ENCODE results near the gene WFDC2.

Gene WFDC2

DNA sequence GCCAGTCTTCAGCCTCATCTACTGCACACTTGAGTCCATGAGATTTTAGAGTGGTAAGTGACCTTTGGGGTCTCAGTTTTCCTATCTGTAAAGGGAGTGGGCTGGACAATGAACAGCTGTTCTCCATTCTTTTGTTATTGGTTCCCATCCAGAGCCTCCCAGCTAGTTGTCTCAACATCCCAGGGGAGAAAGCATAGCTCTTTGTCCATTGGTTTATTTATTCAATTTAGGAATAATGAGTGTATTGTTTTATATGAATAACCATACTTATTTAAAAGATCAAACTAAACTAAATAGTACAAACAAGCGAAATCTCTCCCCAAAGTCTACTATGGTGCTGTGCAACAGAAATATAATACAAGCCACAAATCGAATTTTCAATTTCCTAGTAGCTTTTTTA lies 39.9 kb upstream of the WFDC2 start:
- DNase-seq (ENCODE audit: low spot score) = no peak
- TF ChIP-seq, protein P1, sequence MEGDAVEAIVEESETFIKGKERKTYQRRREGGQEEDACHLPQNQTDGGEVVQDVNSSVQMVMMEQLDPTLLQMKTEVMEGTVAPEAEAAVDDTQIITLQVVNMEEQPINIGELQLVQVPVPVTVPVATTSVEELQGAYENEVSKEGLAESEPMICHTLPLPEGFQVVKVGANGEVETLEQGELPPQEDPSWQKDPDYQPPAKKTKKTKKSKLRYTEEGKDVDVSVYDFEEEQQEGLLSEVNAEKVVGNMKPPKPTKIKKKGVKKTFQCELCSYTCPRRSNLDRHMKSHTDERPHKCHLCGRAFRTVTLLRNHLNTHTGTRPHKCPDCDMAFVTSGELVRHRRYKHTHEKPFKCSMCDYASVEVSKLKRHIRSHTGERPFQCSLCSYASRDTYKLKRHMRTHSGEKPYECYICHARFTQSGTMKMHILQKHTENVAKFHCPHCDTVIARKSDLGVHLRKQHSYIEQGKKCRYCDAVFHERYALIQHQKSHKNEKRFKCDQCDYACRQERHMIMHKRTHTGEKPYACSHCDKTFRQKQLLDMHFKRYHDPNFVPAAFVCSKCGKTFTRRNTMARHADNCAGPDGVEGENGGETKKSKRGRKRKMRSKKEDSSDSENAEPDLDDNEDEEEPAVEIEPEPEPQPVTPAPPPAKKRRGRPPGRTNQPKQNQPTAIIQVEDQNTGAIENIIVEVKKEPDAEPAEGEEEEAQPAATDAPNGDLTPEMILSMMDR (IDR thresholded peaks at IDR 0.05; ENCODE audit: extremely low read depth, insufficient read depth, missing control alignments) = no peak
- in situ Hi-C loops (cut with MboI; ENCODE audit: low pct_unique_long_range_greater_than_20kb, low sequenced_read_pairs, unreplicated experiment) = no loop called here

GRCh38 chr20:45432294-45432693 lies 37.3 kb upstream of the WFDC2 start:
- in situ Hi-C loops (cut with MboI; ENCODE audit: low pct_unique_long_range_greater_than_20kb, low sequenced_read_pairs, unreplicated experiment) = no loop called here
- peak; percentile 53 for DNase-seq (ENCODE audit: low spot score)

DNA sequence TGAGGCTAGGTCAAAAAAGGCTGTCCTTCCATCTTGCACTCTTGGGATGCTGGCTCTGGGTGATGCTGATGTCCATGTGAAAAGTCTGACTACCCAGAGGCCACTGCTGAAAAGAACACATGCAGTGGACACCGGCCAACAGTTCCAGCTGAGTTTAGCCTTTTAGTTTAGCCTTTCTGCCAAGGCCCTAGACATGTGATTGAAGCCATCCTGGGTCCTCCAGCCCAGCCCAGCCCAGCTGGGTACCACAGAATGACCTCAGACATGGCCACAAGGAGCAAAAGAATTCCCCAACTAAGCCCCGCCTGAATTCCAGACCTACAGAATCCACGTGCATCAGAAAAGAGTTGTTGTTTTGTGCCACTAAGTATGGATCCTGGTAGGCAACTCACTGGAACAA lies 36.2 kb upstream of the WFDC2 start:
- TF ChIP-seq, protein P1 (IDR thresholded peaks at IDR 0.05; ENCODE audit: extremely low read depth, insufficient read depth, missing control alignments) = no peak
- DNase-seq (ENCODE audit: low spot score) = no peak
- in situ Hi-C loops (cut with MboI; ENCODE audit: low pct_unique_long_range_greater_than_20kb, low sequenced_read_pairs, unreplicated experiment) = no loop called here

More at GRCh38 chr20:45432294-45432693, 37.3 kb upstream of the WFDC2 start:
- TF ChIP-seq, protein P1 (IDR thresholded peaks at IDR 0.05; ENCODE audit: extremely low read depth, insufficient read depth, missing control alignments) = no peak

- DNase-seq (ENCODE audit: low spot score) = no peak
- TF ChIP-seq, protein P1 (IDR thresholded peaks at IDR 0.05; ENCODE audit: extremely low read depth, insufficient read depth, missing control alignments) = no peak
- in situ Hi-C loops (cut with MboI; ENCODE audit: low pct_unique_long_range_greater_than_20kb, low sequenced_read_pairs, unreplicated experiment) = no loop called here
These were observed 35.6 kb upstream of the WFDC2 start for GRCh38 chr20:45433976-45434375.

DNA sequence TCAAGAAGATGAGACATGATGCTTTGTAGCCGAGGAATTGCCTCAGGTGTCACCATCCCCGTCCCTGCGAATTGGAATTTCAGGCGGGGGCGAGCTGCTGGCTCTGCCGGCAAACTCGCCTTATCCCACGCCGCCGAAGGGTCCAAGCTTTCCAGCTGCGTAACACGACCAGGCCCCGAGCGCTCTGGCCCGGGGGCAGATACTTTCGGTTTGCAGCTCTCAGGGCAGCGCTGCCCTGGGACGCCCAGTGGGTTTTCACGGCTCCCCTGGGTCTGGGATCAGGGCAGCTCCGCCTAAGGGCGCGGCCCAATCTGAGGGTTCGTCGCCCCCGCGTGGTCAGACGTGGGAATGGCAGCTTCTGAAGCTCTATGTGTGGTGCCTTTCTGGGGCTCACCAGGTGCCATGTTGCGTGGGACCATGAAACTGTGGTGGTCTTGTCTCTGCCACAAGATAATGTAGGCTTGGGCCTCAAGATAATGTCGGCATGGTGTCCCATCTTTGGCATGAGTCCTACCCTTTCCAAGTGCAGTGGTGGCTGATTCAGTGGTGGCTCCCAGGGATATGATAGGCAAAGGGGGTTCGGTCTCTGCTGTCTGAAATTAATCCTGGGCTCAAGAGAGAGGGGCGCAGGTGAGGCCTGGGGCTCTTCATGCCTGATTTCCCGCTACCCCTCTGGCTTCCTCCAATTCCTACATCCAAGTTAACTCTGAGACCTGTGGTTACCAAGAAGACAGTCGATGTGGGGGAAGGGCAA lies 32.6 kb upstream of the WFDC2 start:
- in situ Hi-C loops (cut with MboI; ENCODE audit: low pct_unique_long_range_greater_than_20kb, low sequenced_read_pairs, unreplicated experiment) = no loop called here
- TF ChIP-seq, protein P1 (IDR thresholded peaks at IDR 0.05; ENCODE audit: extremely low read depth, insufficient read depth, missing control alignments) = peak; percentile 94
- peak; percentile 86 for DNase-seq (ENCODE audit: low spot score)

DNA sequence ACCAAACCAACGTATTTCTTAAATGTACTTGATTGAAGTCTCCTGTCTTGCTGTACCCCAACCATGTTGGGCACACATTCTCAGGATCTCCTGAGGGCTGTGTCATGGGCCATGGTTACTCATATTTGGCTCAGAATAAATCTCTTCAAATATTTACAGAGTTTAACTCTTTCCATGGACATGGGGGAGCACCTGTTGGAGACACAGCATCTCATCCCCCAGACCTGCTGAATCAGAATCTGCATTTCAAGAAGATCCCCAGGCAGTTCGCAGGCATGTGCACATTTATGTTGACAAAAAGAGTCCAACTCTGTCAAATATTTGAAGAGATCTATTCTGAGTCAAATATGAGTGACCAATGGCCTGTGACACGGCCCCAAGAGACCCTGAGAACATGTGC lies 29.1 kb upstream of the WFDC2 start:
- no peak for DNase-seq (ENCODE audit: low spot score)
- TF ChIP-seq, protein P1 (IDR thresholded peaks at IDR 0.05; ENCODE audit: extremely low read depth, insufficient read depth, missing control alignments) = no peak
- in situ Hi-C loops (cut with MboI; ENCODE audit: low pct_unique_long_range_greater_than_20kb, low sequenced_read_pairs, unreplicated experiment) = loop anchor here (5.0 kb wide), 1 partner anchor 83 kb away; no protein-coding TSS in a partner anchor
